ENCODE data around the gene BRD1. TPM values are rescaled to one million over a fixed set of nuclear protein-coding genes. Genes with fewer than 3 reads are reported as not detected.
"Not testable (repeated sequence)": the region's sequence is repeated elsewhere in the genome, so short reads cannot be mapped to it uniquely, and the experiment has no call there.

The BRD1 gene
- total RNA-seq, 8 experiments from 2014 or later, result 19.1 to 44.4 (median 27.5) TPM

GRCh38 chr22:49786976-49787706 lies 40.5 kb downstream of the BRD1 start:
- in situ Hi-C loops (cut with MboI; ENCODE audit: low pct_unique_long_range_greater_than_20kb in 2 of 9, low sequenced_read_pairs in 9 of 9, unreplicated experiment in 9 of 9), result loop anchor here in 1 of 9 experiments (25.0 kb wide), 1 partner anchor 125 kb away; the partner anchor contains the start of genes ALG12 and CRELD2
- no peak overlapping the region for H3K4me3 ChIP-seq
- WGBS, 10 experiments, result 80 to 100% (median 95%) methylated on average over 2 to 21 of the region's 35 CpGs
- no peaks in the 10 kb centered on the region for H3K4me1 ChIP-seq (replicated peaks in 1 of 2)
- H3K27ac ChIP-seq, result no peak overlapping the region
- ATAC-seq (replicated peaks in 6 of 8), result no peak

DNA sequence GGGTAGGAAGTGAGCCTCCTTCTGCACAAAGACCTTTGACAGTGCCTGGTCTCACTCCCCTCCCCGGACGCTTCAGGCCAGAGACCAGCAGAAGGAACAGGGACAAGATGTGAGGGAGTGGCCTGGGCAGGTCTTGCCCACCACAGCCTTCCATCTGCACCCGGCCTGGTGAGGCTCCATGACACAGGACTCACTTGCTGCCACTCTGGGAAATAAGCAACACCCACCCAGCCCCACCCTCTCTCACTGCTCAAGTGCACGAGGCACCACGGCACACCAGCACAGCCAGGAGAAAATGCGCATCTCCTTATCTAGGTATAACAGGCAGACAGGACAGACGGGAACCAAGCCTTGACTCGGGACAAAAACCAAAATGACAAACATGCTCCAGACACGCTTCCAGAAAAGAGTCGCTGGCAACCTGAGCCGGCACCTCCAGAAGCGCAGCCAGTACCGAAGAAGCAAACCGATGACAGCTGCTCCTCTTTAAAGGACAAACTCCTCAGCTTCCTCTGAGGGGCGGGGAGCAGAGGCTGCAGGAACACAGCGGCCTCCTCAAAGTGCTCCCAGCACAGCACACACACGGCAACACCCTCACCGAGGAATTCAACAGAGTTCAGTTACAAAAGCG lies 41.7 kb downstream of the BRD1 start:
- H3K4me1 ChIP-seq (replicated peaks in 1 of 2), result no peaks in the 10 kb centered on the region
- WGBS, 10 experiments, result 31 to 90% (median 74%) methylated on average over 1 to 9 of the region's 19 CpGs; no CpG with 5 or more reads in 2 of the 10 experiments
- ATAC-seq (replicated peaks in 6 of 8), result peak in 5 of 8 experiments; percentile 57 to 88 (median 68)
- in situ Hi-C loops (cut with MboI; ENCODE audit: low pct_unique_long_range_greater_than_20kb in 2 of 9, low sequenced_read_pairs in 9 of 9, unreplicated experiment in 9 of 9), result loop anchor here in 1 of 9 experiments (25.0 kb wide), 1 partner anchor 126 kb away; the partner anchor contains the start of genes ALG12 and CRELD2
- no peak overlapping the region for H3K27ac ChIP-seq
- no peak overlapping the region for H3K4me3 ChIP-seq

DNA sequence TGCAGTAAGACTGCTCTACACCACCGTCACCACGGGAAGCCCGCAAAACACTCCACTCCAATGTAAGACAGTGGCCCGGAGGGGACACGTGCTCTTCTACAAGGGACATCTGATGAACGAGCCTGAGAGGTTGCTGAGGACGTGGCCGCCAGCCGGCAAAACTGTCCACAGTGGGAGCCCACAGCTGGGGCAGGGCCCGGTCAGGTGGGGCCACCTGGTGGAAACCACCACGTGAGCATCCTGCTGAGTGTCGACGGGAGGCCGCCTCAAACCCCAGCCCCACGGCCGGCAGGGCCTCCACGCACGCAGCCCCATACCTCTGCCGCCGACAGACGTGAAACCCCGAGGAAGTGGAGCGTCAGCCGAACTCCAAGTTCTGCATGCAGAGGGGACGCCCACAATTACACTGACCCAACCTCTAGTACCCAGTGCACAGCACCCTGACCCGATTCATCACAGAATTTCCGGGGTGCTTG lies 42.6 kb downstream of the BRD1 start:
- WGBS, 10 experiments, result 87 to 100% (median 94%) methylated on average over 1 to 11 of the region's 27 CpGs; no CpG with 5 or more reads in 5 of the 10 experiments
- in situ Hi-C loops (cut with MboI; ENCODE audit: low pct_unique_long_range_greater_than_20kb in 2 of 9, low sequenced_read_pairs in 9 of 9, unreplicated experiment in 9 of 9), result loop anchor here in 1 of 9 experiments (25.0 kb wide), 1 partner anchor 127 kb away; the partner anchor contains the start of genes ALG12 and CRELD2
- no peak for ATAC-seq (replicated peaks in 6 of 8)
- Histone ChIP-seq H3K27ac (no peak overlapping the region), H3K4me3 (no peak overlapping the region), H3K4me1 (replicated peaks in 1 of 2) (no peaks in the 10 kb centered on the region)

DNA sequence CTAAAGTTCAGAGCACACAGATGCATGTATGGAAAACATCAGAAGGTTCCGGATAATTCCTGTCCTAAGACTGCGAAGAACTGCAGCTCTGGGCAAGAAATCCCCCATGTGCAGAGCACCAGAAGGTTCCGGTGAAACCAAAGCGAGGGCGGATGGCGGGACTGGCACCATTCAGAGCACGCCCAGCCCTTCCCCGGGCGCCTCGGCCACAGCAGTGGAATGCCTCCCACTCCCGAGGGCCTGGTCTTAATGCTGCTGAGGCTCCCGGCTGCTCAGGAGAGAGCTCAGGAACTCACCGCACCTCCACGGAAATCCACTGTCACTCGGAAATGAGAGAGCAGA lies 43.1 kb downstream of the BRD1 start:
- H3K27ac ChIP-seq, result no peak overlapping the region
- in situ Hi-C loops (cut with MboI; ENCODE audit: low pct_unique_long_range_greater_than_20kb in 2 of 9, low sequenced_read_pairs in 9 of 9, unreplicated experiment in 9 of 9), result loop anchor here in 1 of 9 experiments (25.0 kb wide), 1 partner anchor 128 kb away; the partner anchor contains the start of genes ALG12 and CRELD2
- H3K4me3 ChIP-seq, result no peak overlapping the region
- H3K4me1 ChIP-seq (replicated peaks in 1 of 2), result no peaks in the 10 kb centered on the region
- WGBS, 10 experiments, result 85 to 100% (median 95%) methylated on average over 6 to 8 of the region's 15 CpGs; no CpG with 5 or more reads in 6 of the 10 experiments
- no peak for ATAC-seq (replicated peaks in 6 of 8)

- no peak for ATAC-seq (replicated peaks in 6 of 8)
- Histone ChIP-seq H3K27ac (no peak overlapping the region), H3K4me3 (no peak overlapping the region), H3K4me1 (replicated peaks in 1 of 2) (no peaks in the 10 kb centered on the region)
- in situ Hi-C loops (cut with MboI; ENCODE audit: low pct_unique_long_range_greater_than_20kb in 2 of 9, low sequenced_read_pairs in 9 of 9, unreplicated experiment in 9 of 9), result loop anchor here in 1 of 9 experiments (25.0 kb wide), 1 partner anchor 128 kb away; the partner anchor contains the start of genes ALG12 and CRELD2
- WGBS, 10 experiments, result 80 to 100% (median 93%) methylated on average over 1 to 39 of the region's 47 CpGs; no CpG with 5 or more reads in 3 of the 10 experiments
These were observed 43.6 kb downstream of the BRD1 start for GRCh38 chr22:49783926-49784629.

DNA sequence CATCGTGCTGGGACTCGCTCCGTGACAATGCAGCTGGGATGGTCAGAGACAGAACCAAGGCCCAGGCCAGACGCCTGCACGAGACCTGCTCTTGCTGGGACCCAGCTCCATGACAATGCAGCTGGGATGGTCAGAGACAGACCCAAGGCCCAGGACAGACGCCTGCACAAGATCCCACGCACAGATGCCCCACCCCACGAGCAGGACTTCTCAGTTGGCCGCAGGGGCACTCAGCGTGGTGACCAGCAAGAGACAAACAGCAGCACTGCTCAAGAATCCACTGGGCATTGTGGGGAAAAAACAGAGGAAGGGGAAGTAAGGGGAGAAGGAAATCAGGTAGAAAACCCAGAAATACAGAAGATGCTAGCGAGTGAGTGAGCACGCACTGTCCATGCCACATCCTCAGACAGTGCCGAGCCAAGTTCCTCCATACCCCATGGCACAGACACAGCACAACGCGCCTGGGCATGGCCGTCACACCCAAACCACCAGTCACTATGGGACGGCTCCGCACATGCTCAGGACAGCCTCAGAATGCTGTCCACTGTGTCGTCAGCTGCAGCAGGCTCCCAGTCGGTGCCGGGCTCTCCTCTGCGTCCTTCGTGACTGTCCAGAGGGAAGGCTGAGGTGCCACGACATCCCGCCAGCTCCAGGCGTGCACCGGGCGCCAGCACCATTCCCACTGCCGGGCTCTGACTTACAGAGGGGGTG lies 44.5 kb downstream of the BRD1 start:
- Histone ChIP-seq H3K4me3 (no peak overlapping the region), H3K27ac (no peak overlapping the region), H3K4me1 (replicated peaks in 1 of 2) (no peaks in the 10 kb centered on the region)
- WGBS, 10 experiments, result 98 to 100% (median 100%) methylated on average over 2 to 8 of the region's 29 CpGs; no CpG with 5 or more reads in 5 of the 10 experiments
- no peak for ATAC-seq (replicated peaks in 6 of 8)
- in situ Hi-C loops (cut with MboI; ENCODE audit: low pct_unique_long_range_greater_than_20kb in 2 of 9, low sequenced_read_pairs in 9 of 9, unreplicated experiment in 9 of 9), result loop anchor here in 1 of 9 experiments (25.0 kb wide), 1 partner anchor 129 kb away; the partner anchor contains the start of genes ALG12 and CRELD2

DNA sequence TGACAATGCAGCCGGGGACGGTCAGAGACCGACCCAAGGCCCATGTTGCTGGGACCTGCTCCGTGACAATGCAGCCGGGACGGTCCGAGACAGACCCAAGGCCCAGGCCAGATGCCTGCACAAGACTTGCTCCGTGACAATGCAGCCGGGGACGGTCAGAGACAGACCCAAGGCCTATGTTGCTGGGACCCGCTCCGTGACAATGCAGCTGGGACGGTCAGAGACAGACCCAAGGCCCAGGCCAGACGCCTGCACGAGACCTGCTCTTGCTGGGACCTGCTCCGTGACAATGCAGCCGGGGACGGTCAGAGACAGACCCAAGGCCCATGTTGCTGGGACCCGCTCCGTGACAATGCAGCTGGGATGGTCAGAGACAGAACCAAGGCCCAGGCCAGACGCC lies 45.8 kb downstream of the BRD1 start:
- not testable (repeated sequence) for H3K27ac ChIP-seq; H3K4me1 ChIP-seq (replicated peaks in 1 of 2); H3K4me3 ChIP-seq; ATAC-seq (replicated peaks in 6 of 8)
- WGBS, 10 experiments, result 94 to 100% (median 96%) methylated on average over 3 to 14 of the region's 21 CpGs; no CpG with 5 or more reads in 7 of the 10 experiments
- in situ Hi-C loops (cut with MboI; ENCODE audit: low pct_unique_long_range_greater_than_20kb in 2 of 9, low sequenced_read_pairs in 9 of 9, unreplicated experiment in 9 of 9), result loop anchor here in 1 of 9 experiments (25.0 kb wide), 1 partner anchor 130 kb away; the partner anchor contains the start of genes ALG12 and CRELD2

DNA sequence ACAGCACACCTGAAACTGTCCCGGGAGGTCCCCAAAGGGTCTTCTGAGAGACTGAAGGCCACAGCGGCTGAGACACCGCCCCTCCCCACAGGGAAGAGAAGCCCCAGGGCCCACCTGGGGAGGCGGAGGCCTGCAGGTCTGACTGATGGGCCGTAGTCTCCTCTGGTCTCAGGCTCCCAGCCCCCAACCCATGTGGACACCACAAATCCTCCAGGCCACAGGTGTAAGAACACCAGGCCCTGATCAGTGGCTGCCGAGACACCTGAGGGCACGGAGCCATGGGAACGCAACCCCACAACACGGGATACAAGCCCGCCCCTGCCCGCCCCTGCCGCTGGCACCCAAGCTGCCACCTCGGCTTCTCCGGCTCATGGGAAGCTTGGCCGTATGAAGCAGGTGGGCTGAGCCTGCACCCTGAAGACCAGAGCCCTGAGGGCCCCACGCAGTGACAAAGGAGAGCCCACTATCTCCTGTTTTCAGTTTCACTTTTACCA lies 46.3 kb downstream of the BRD1 start:
- no peak overlapping the region for H3K27ac ChIP-seq
- no peak for ATAC-seq (replicated peaks in 6 of 8)
- H3K4me3 ChIP-seq, result no peak overlapping the region
- in situ Hi-C loops (cut with MboI; ENCODE audit: low pct_unique_long_range_greater_than_20kb in 2 of 9, low sequenced_read_pairs in 9 of 9, unreplicated experiment in 9 of 9), result loop anchor here in 1 of 9 experiments (25.0 kb wide), 1 partner anchor 131 kb away; the partner anchor contains the start of genes ALG12 and CRELD2
- WGBS, 10 experiments, result 80 to 94% methylated on average over 1 to 5 of the region's 16 CpGs; no CpG with 5 or more reads in 8 of the 10 experiments
- H3K4me1 ChIP-seq (replicated peaks in 1 of 2), result no peaks in the 10 kb centered on the region

DNA sequence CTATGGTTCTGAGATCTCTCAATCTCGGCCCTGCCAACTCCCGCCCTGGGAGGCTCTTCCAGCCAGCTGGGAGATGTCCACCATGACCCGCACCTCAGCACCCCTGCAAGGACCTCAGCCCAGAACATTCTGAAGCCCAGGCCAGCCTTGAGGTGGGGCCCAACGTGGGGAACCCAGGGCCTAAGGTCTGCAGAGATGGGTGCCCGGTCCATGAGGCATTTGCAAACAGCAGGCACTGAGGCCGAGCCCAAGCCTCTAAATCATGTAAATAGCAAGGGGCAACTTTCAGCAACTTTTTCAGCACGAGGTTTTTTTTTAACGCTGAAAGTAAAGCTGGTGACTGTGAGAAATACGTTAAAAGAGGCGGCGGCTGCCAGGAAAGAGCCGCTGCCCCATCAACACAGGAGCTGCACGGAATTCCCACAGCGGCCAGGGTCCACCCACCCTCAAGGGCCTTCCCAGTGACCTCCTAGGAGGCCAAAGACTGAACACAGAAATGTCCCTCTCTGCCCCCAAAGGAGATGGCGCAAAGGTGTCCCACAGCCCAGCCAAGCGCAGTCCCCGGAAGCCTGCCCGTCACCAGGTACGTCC lies 46.9 kb downstream of the BRD1 start:
- H3K4me3 ChIP-seq, result no peak overlapping the region
- H3K4me1 ChIP-seq (replicated peaks in 1 of 2), result no peaks in the 10 kb centered on the region
- in situ Hi-C loops (cut with MboI; ENCODE audit: low pct_unique_long_range_greater_than_20kb in 2 of 9, low sequenced_read_pairs in 9 of 9, unreplicated experiment in 9 of 9), result loop anchor here in 1 of 9 experiments (25.0 kb wide), 1 partner anchor 132 kb away; the partner anchor contains the start of genes ALG12 and CRELD2
- peak in 3 of 8 experiments; percentile 12 to 57 (median 52) for ATAC-seq (replicated peaks in 6 of 8)
- no peak overlapping the region for H3K27ac ChIP-seq
- WGBS, 10 experiments, result 35 to 100% (median 91%) methylated on average over 1 to 11 of the region's 19 CpGs; no CpG with 5 or more reads in 4 of the 10 experiments

GRCh38 chr22:49779853-49780697 lies 47.6 kb downstream of the BRD1 start:
- Histone ChIP-seq H3K4me3 (no peak overlapping the region), H3K4me1 (replicated peaks in 1 of 2) (no peaks in the 10 kb centered on the region), H3K27ac (no peak overlapping the region)
- WGBS, 10 experiments, result 57 to 100% (median 93%) methylated on average over 2 to 11 of the region's 34 CpGs; no CpG with 5 or more reads in 4 of the 10 experiments
- no peak for ATAC-seq (replicated peaks in 6 of 8)
- in situ Hi-C loops (cut with MboI; ENCODE audit: low pct_unique_long_range_greater_than_20kb in 2 of 9, low sequenced_read_pairs in 9 of 9, unreplicated experiment in 9 of 9), result loop anchor here in 1 of 9 experiments (25.0 kb wide), 1 partner anchor 132 kb away; the partner anchor contains the start of genes ALG12 and CRELD2

- WGBS, 10 experiments, result 93 to 100% (median 98%) methylated on average over 2 to 13 of the region's 13 CpGs; no CpG with 5 or more reads in 4 of the 10 experiments
- in situ Hi-C loops (cut with MboI; ENCODE audit: low pct_unique_long_range_greater_than_20kb in 2 of 9, low sequenced_read_pairs in 9 of 9, unreplicated experiment in 9 of 9), result loop anchor here in 1 of 9 experiments (25.0 kb wide), 1 partner anchor 133 kb away; the partner anchor contains the start of genes ALG12 and CRELD2
- Histone ChIP-seq H3K27ac (no peak overlapping the region), H3K4me3 (no peak overlapping the region), H3K4me1 (replicated peaks in 1 of 2) (no peaks in the 10 kb centered on the region)
- ATAC-seq (replicated peaks in 6 of 8), result no peak
These were observed 48.5 kb downstream of the BRD1 start for GRCh38 chr22:49779211-49779610.
